ENCODE results near the gene EML1. TPM values are rescaled to one million over a fixed set of nuclear protein-coding genes. Genes with fewer than 3 reads are reported as not detected.

The EML1 gene
- total RNA-seq, 2 donors from 2014 or later = 28.3 to 30.2 TPM

DNA sequence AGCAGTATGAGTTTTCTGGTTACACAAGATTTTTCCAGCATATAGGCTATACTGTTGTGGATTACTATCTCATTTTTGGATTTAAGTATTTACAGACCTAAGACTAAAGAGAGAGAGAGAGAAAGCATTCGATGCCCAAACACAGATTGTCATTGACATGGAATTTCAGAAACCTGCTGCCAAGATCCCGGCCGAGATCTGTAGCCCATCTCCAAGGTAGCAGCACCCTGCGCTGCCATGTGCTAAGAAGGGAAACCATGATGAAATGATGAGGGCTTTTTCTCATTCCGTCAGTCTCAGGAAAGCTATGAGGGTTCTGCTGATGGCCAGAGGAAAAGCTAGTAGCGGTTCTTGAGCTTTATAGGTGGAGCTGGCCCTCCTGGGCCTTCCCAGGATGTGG is 136.4 kb downstream of the EML1 start:
- Histone ChIP-seq H3K27ac (no peak overlapping the region), H3K27me3 (no peaks in the 10 kb centered on the region), H3K4me3 (no peak overlapping the region), H3K4me1 (no peaks in the 10 kb centered on the region), H3K36me3 (no peaks in the 10 kb centered on the region), H3K9me3 (no peaks in the 10 kb centered on the region)
- TF ChIP-seq, protein P1, sequence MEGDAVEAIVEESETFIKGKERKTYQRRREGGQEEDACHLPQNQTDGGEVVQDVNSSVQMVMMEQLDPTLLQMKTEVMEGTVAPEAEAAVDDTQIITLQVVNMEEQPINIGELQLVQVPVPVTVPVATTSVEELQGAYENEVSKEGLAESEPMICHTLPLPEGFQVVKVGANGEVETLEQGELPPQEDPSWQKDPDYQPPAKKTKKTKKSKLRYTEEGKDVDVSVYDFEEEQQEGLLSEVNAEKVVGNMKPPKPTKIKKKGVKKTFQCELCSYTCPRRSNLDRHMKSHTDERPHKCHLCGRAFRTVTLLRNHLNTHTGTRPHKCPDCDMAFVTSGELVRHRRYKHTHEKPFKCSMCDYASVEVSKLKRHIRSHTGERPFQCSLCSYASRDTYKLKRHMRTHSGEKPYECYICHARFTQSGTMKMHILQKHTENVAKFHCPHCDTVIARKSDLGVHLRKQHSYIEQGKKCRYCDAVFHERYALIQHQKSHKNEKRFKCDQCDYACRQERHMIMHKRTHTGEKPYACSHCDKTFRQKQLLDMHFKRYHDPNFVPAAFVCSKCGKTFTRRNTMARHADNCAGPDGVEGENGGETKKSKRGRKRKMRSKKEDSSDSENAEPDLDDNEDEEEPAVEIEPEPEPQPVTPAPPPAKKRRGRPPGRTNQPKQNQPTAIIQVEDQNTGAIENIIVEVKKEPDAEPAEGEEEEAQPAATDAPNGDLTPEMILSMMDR (IDR thresholded peaks at IDR 0.05) = no peak
- no peak for DNase-seq (ENCODE audit: low spot score)

GRCh38 chr14:99930420-99931274 is 137.4 kb downstream of the EML1 start:
- Histone ChIP-seq H3K9me3 (no peaks in the 10 kb centered on the region), H3K27me3 (no peaks in the 10 kb centered on the region), H3K4me3 (no peak overlapping the region), H3K4me1 (no peaks in the 10 kb centered on the region), H3K36me3 (no peaks in the 10 kb centered on the region), H3K27ac (no peak overlapping the region)
- TF ChIP-seq, protein P1 (IDR thresholded peaks at IDR 0.05) = no peak
- DNase-seq (ENCODE audit: low spot score) = no peak

- no peak for DNase-seq (ENCODE audit: low spot score)
- Histone ChIP-seq H3K27ac (no peak overlapping the region), H3K4me3 (no peak overlapping the region), H3K36me3 (peaks cover 4% of the 10 kb centered on the region), H3K9me3 (no peaks in the 10 kb centered on the region), H3K4me1 (no peaks in the 10 kb centered on the region), H3K27me3 (no peaks in the 10 kb centered on the region)
- TF ChIP-seq, protein P1 (IDR thresholded peaks at IDR 0.05) = no peak
These were observed 138.1 kb downstream of the EML1 start for GRCh38 chr14:99931308-99931707.

DNA sequence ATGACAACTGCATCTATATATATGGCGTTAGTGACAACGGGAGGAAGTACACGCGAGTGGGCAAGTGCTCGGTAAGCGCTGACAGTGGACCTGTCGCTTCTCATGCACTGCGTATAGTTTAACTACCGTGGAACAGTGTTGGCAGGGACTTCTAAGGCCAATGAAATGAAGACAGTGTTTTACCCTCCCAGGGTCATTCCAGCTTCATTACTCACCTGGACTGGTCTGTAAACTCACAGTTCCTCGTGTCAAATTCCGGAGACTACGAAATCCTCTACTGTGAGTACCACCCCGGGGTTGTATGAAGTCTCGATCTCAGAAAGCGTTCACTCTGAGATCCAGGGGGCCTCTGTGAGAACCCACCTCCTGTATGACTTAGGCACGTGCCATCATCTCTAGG is 142.8 kb downstream of the EML1 start:
- H3K27ac ChIP-seq = no peak overlapping the region
- DNase-seq (ENCODE audit: low spot score) = no peak
- H3K9me3 ChIP-seq = no peaks in the 10 kb centered on the region
- H3K4me1 ChIP-seq = no peaks in the 10 kb centered on the region
- no peaks in the 10 kb centered on the region for H3K27me3 ChIP-seq
- TF ChIP-seq, protein P1 (IDR thresholded peaks at IDR 0.05) = no peak
- H3K4me3 ChIP-seq = no peak overlapping the region
- peaks cover 33% of the 10 kb centered on the region for H3K36me3 ChIP-seq

- no peaks in the 10 kb centered on the region for H3K27me3 ChIP-seq
- peaks cover 33% of the 10 kb centered on the region for H3K36me3 ChIP-seq
- no peak overlapping the region for H3K4me3 ChIP-seq
- H3K27ac ChIP-seq = no peak overlapping the region
- DNase-seq (ENCODE audit: low spot score) = no peak
- H3K9me3 ChIP-seq = no peaks in the 10 kb centered on the region
- TF ChIP-seq, protein P1 (IDR thresholded peaks at IDR 0.05) = no peak
- H3K4me1 ChIP-seq = no peaks in the 10 kb centered on the region
These were observed 143.7 kb downstream of the EML1 start for GRCh38 chr14:99936738-99937474.
